Measurements from ENCODE around the gene RAB5B. TPM values are rescaled to one million over a fixed set of nuclear protein-coding genes. Genes with fewer than 3 reads are reported as not detected.

RAB5B gene
- total RNA-seq, result 10 to 100 TPM; 58.6 to 99.8 (median 85.7) TPM
- 75.8 TPM for total RNA-seq (2013)
- 18.4 to 142 (median 47.4) reads per million in 29 experiments for total RNA-seq

GRCh38 chr12:55973599-55974307, at the start of gene RAB5B:
RAB5B (plus strand) TSS chr12:55974078; CDS start chr12:55986961, 12,883 bp downstream.
- Mint-ChIP-seq H3K9me3 (no peaks in the 10 kb centered on the region), H3K4me3 (no peak within 1 kb of the TSS), H3K4me1 (peaks cover 22 to 27% (median 24%) of the 10 kb centered on the region in 3 donors), H3K27ac (no peak within 1 kb of the TSS), H3K36me3 (peaks cover 6% of the 10 kb centered on the region), H3K27me3 (no peaks in the 10 kb centered on the region)
- DNase-seq (peak; percentile 92 to 100 (median 99)), ATAC-seq (replicated peaks in 1 of 4) (peak; percentile 91 to 93 (median 92))
- H3K36me3 ChIP-seq (ENCODE audit: control insufficient read depth in 2 of 2, extremely low read depth in 1 of 2, insufficient read depth in 1 of 2, low read length in 1 of 2), result peaks cover 0 to 9% of the 10 kb centered on the region in 2 donors
- H3K9me3 ChIP-seq, result no peaks in the 10 kb centered on the region
- 0% methylated on average over 28 of the region's 39 CpGs for WGBS (ENCODE audit: insufficient coverage)
- POLR2A ChIA-PET, result interaction anchor here (0.5 to 2.5 kb wide), 26 partner anchors 8 to 706 kb away, joined by 3 to 15 read pairs (median 4); partner anchors contain the start of genes ORMDL2 (in 2 of the 2), SARNP (in 2 of the 2), DNAJC14 (in 1 of the 2) and IL23A (in 1 of the 2)
- peak within 1 kb of the TSS; percentile 70 for H3K27ac ChIP-seq (ENCODE audit: low read length)
- CTCF ChIA-PET, result interaction anchor here (0.5 to 2.5 kb wide), 30 partner anchors 8 to 663 kb away, joined by 3 to 26 read pairs (median 4); partner anchors contain the start of genes DNAJC14 (in 2 of the 2), ANKRD52 (in 1 of the 2), DGKA (in 1 of the 2) and ESYT1 (in 1 of the 2)
- no peaks in the 10 kb centered on the region for H3K27me3 ChIP-seq (replicated peaks in 1 of 2; ENCODE audit: control insufficient read depth in 2 of 2, extremely low read depth in 1 of 2, insufficient read depth in 2 of 2, low read length in 1 of 2)
- peaks cover 18 to 21% of the 10 kb centered on the region in 2 experiments for H3K4me1 ChIP-seq (ENCODE audit: control insufficient read depth in 1 of 2, extremely low read depth in 1 of 2, insufficient read depth in 2 of 2, low read length in 2 of 2)
- H3K4me3 ChIP-seq (ENCODE audit: control insufficient read depth in 1 of 2, extremely low read depth in 1 of 2, low read length in 1 of 2), result peak within 1 kb of the TSS; percentile 69 to 89

GRCh38 chr12:55925371-55925770, 48.5 kb upstream of the RAB5B start:
- Histone ChIP-seq H3K4me3 (ENCODE audit: control insufficient read depth in 1 of 2, extremely low read depth in 1 of 2, low read length in 1 of 2) (no peak overlapping the region), H3K27ac (ENCODE audit: low read length) (no peak overlapping the region), H3K9me3 (no peaks in the 10 kb centered on the region), H3K27me3 (replicated peaks in 1 of 2; ENCODE audit: control insufficient read depth in 2 of 2, extremely low read depth in 1 of 2, insufficient read depth in 2 of 2, low read length in 1 of 2) (no peaks in the 10 kb centered on the region), H3K4me1 (ENCODE audit: control insufficient read depth in 1 of 2, extremely low read depth in 1 of 2, insufficient read depth in 2 of 2, low read length in 2 of 2) (peaks cover 25 to 28% of the 10 kb centered on the region in 2 experiments), H3K36me3 (ENCODE audit: control insufficient read depth in 2 of 2, extremely low read depth in 1 of 2, insufficient read depth in 1 of 2, low read length in 1 of 2) (peaks cover 0 to 17% of the 10 kb centered on the region in 2 donors)
- ATAC-seq (replicated peaks in 1 of 4), result no peak
- ChIA-PET CTCF (interaction anchor here (1.1 to 3.5 kb wide), 8 partner anchors 10 to 196 kb away, joined by 3 to 15 read pairs (median 8); partner anchors contain the start of genes DNAJC14 (in 1 of the 2), ORMDL2 (in 1 of the 2), RAB5B (in 1 of the 2) and SARNP (in 1 of the 2)), POLR2A (no interaction called here)
- Mint-ChIP-seq H3K9me3 (no peaks in the 10 kb centered on the region), H3K4me1 (peaks cover 64 to 78% (median 69%) of the 10 kb centered on the region in 3 donors), H3K27ac (peak overlapping the region; percentile 96 to 99), H3K36me3 (peaks cover 4% of the 10 kb centered on the region), H3K27me3 (no peaks in the 10 kb centered on the region), H3K4me3 (peak overlapping the region; percentile 96 to 100 (median 97))
- DNase-seq, result no peak
- WGBS (ENCODE audit: insufficient coverage), result 76% methylated on average over 3 of the region's 4 CpGs

- ChIA-PET POLR2A (interaction anchor here (0.6 to 1.5 kb wide), 5 partner anchors 13 to 410 kb away, joined by 3 to 9 read pairs (median 4); partner anchors contain the start of gene RAB5B (in 1 of the 2)), CTCF (interaction anchor here (0.6 to 3.5 kb wide), 13 partner anchors 9 to 210 kb away, joined by 3 to 15 read pairs (median 5); partner anchors contain the start of genes DNAJC14 (in 2 of the 2), BLOC1S1 (in 1 of the 2), ORMDL2 (in 1 of the 2) and RAB5B (in 1 of the 2))
- Mint-ChIP-seq H3K27me3 (no peaks in the 10 kb centered on the region), H3K27ac (peak overlapping the region; percentile 96 to 99), H3K4me3 (peak overlapping the region; percentile 96 to 100 (median 97)), H3K4me1 (peaks cover 62 to 79% (median 68%) of the 10 kb centered on the region in 3 donors), H3K9me3 (no peaks in the 10 kb centered on the region), H3K36me3 (peaks cover 6% of the 10 kb centered on the region)
- Histone ChIP-seq H3K4me1 (ENCODE audit: control insufficient read depth in 1 of 2, extremely low read depth in 1 of 2, insufficient read depth in 2 of 2, low read length in 2 of 2) (peaks cover 20 to 35% of the 10 kb centered on the region in 2 experiments), H3K27me3 (replicated peaks in 1 of 2; ENCODE audit: control insufficient read depth in 2 of 2, extremely low read depth in 1 of 2, insufficient read depth in 2 of 2, low read length in 1 of 2) (no peaks in the 10 kb centered on the region), H3K9me3 (no peaks in the 10 kb centered on the region), H3K27ac (ENCODE audit: low read length) (peak overlapping the region; percentile 79), H3K4me3 (ENCODE audit: control insufficient read depth in 1 of 2, extremely low read depth in 1 of 2, low read length in 1 of 2) (peak overlapping the region; percentile 86 to 100), H3K36me3 (ENCODE audit: control insufficient read depth in 2 of 2, extremely low read depth in 1 of 2, insufficient read depth in 1 of 2, low read length in 1 of 2) (peaks cover 0 to 15% of the 10 kb centered on the region in 2 donors)
- ATAC-seq (replicated peaks in 1 of 4) (no peak), DNase-seq (peak in 3 of 35 experiments; percentile 3 to 30 (median 12))
- 0% methylated on average over 3 of the region's 10 CpGs for WGBS (ENCODE audit: insufficient coverage)
Observed at GRCh38 chr12:55925870-55926737, 47.8 kb upstream of the RAB5B start.

GRCh38 chr12:55926738-55927587, 46.9 kb upstream of the RAB5B start:
- ATAC-seq (replicated peaks in 1 of 4) (peak; percentile 36 to 53 (median 42)), DNase-seq (peak; percentile 72 to 95 (median 86))
- Mint-ChIP-seq H3K36me3 (peaks cover 12% of the 10 kb centered on the region), H3K4me1 (peaks cover 56 to 76% (median 61%) of the 10 kb centered on the region in 3 donors), H3K27me3 (no peaks in the 10 kb centered on the region), H3K27ac (peak overlapping the region; percentile 96 to 99), H3K4me3 (peak overlapping the region; percentile 96 to 100 (median 97)), H3K9me3 (no peaks in the 10 kb centered on the region)
- ChIA-PET POLR2A (interaction anchor here (0.6 to 1.5 kb wide), 6 partner anchors 13 to 1642 kb away, joined by 3 to 9 read pairs (median 4); partner anchors contain the start of gene RAB5B (in 1 of the 2)), CTCF (interaction anchor here (0.6 to 3.5 kb wide), 15 partner anchors 8 to 222 kb away, joined by 3 to 15 read pairs (median 5); partner anchors contain the start of genes DNAJC14 (in 2 of the 2), BLOC1S1 (in 1 of the 2), ORMDL2 (in 1 of the 2) and RAB5B (in 1 of the 2))
- Histone ChIP-seq H3K9me3 (no peaks in the 10 kb centered on the region), H3K27me3 (replicated peaks in 1 of 2; ENCODE audit: control insufficient read depth in 2 of 2, extremely low read depth in 1 of 2, insufficient read depth in 2 of 2, low read length in 1 of 2) (no peaks in the 10 kb centered on the region), H3K4me3 (ENCODE audit: control insufficient read depth in 1 of 2, extremely low read depth in 1 of 2, low read length in 1 of 2) (peak overlapping the region; percentile 86 to 100), H3K27ac (ENCODE audit: low read length) (peak overlapping the region; percentile 79), H3K36me3 (ENCODE audit: control insufficient read depth in 2 of 2, extremely low read depth in 1 of 2, insufficient read depth in 1 of 2, low read length in 1 of 2) (peaks cover 0 to 15% of the 10 kb centered on the region in 2 donors), H3K4me1 (ENCODE audit: control insufficient read depth in 1 of 2, extremely low read depth in 1 of 2, insufficient read depth in 2 of 2, low read length in 2 of 2) (peaks cover 18 to 32% of the 10 kb centered on the region in 2 experiments)
- WGBS (ENCODE audit: insufficient coverage), result 0% methylated on average over 28 of the region's 42 CpGs
